ENCODE measurements around the gene MAZ. TPM values are rescaled to one million over a fixed set of nuclear protein-coding genes. Genes with fewer than 3 reads are reported as not detected.

The MAZ gene
- total and polyA plus RNA-seq, 2 donors (not counting 3 experiments of a cell fraction or from before 2014, with no cell fraction given), result 165 to 311 TPM

GRCh38 chr16:29849505-29849904 lies 43.2 kb downstream of the MAZ start:
- Histone ChIP-seq H3K79me2 (ENCODE audit: control insufficient read depth, insufficient read depth, low read length) (no peaks in the 10 kb centered on the region), H3K9ac (replicated peaks; ENCODE audit: extremely low read depth, insufficient read depth, low read length) (no peak overlapping the region), H2AFZ (ENCODE audit: low read depth, low read length) (no peak overlapping the region), H3K4me3 (replicated peaks in 1 of 3; ENCODE audit: insufficient read depth in 1 of 3, low read depth in 1 of 3, low read length in 3 of 3) (no peak overlapping the region), H3K9me3 (replicated peaks; ENCODE audit: control insufficient read depth, insufficient read depth, low read length) (no peaks in the 10 kb centered on the region), H3K4me1 (ENCODE audit: control insufficient read depth, extremely low read depth, insufficient read depth, low read length) (peaks cover 5% of the 10 kb centered on the region), H3K9me1 (replicated peaks; ENCODE audit: control insufficient read depth, extremely low read depth, insufficient read depth, low read length) (no peaks in the 10 kb centered on the region), H3K27me3 (ENCODE audit: control insufficient read depth in 2 of 2, insufficient read depth in 2 of 2, low read length in 2 of 2) (no peaks in the 10 kb centered on the region), H3K27ac (ENCODE audit: insufficient read depth, low read depth, low read length) (no peak overlapping the region), H3K4me2 (ENCODE audit: insufficient read depth, low read length) (no peak overlapping the region), H4K20me1 (replicated peaks; ENCODE audit: control insufficient read depth, extremely low read depth, insufficient read depth, low read length) (no peaks in the 10 kb centered on the region), H3K36me3 (ENCODE audit: control insufficient read depth in 2 of 2, extremely low read depth in 1 of 2, insufficient read depth in 2 of 2, low read length in 2 of 2) (peaks cover 0 to 15% of the 10 kb centered on the region in 2 experiments)
- intact Hi-C loops (cut with micrococcal nuclease) (loop anchor here (2.0 kb wide), 1 partner anchor 29 kb away; the partner anchor contains the start of gene MVP), dilution Hi-C loops (cut with MboI; ENCODE audit: extremely low pct_ligation_motif_present, low sequenced_read_pairs) (no loop called here)
- FAIRE-seq, result no peak
- POLR2A ChIA-PET, result interaction anchor here (0.6 kb wide), 1 partner anchor 28 kb away, joined by 3 read pairs; no protein-coding TSS in a partner anchor
- BruUV-seq (replicated peaks), result no TSS peak
- DNase-seq (ENCODE audit: low read depth, low spot score), result no peak
- CTCF ChIA-PET, result interaction anchor here (1.5 to 5.2 kb wide), 13 partner anchors 8 to 158 kb away, joined by 3 to 163 read pairs (median 30); partner anchors contain the start of genes KIF22, MAZ, MVP and PAGR1
- no peak for TF ChIP-seq EZH2 (IDR thresholded peaks at IDR 0.05; ENCODE audit: borderline replicate concordance, low read depth, low read length, severe bottlenecking)
- TF ChIP-seq FOS (IDR thresholded peaks at IDR 0.05; ENCODE audit: borderline replicate concordance, insufficient read depth, low read length), result no peak
- no peak for TF ChIP-seq MAX (IDR thresholded peaks at IDR 0.05; ENCODE audit: insufficient read depth, insufficient read length)
- TF ChIP-seq POLR2A (IDR thresholded peaks at IDR 0.05; ENCODE audit: low read depth, low read length), result no peak
- no peak for TF ChIP-seq CTCF (IDR thresholded peaks at IDR 0.05; ENCODE audit: extremely low read depth in 1 of 2, insufficient read depth in 1 of 2, low read depth in 1 of 2, low read length in 2 of 2)
- no peak for TF ChIP-seq GATA2 (IDR thresholded peaks at IDR 0.05; ENCODE audit: insufficient read depth, insufficient read length, low read depth, low read length)
- no peak for TF ChIP-seq POLR2AphosphoS5 (IDR thresholded peaks at IDR 0.05; ENCODE audit: insufficient read depth, low read depth, low read length)
- no peak for TF ChIP-seq JUN (IDR thresholded peaks at IDR 0.05; ENCODE audit: borderline replicate concordance, insufficient read depth, insufficient read length, low read depth)
- no peak for TF ChIP-seq MYC (IDR thresholded peaks at IDR 0.05; ENCODE audit: low read depth, low read length)

All from endothelial cell of umbilical vein (primary cell).